IgD-negative memory B cell (primary cell): ENCODE results near the gene ARNT2. TPM values are rescaled to one million over a fixed set of nuclear protein-coding genes. Genes with fewer than 3 reads are reported as not detected.

Experiments used
- H3K27ac Mint-ChIP-seq, 3 donors: one replicate each; pipeline ENCODE4 v1.8.0; 2020 to 2022; ENCODE audit warnings: mild to moderate bottlenecking in 3 of 3, mixed read lengths in 3 of 3, moderate library complexity in 1 of 3
- H3K27me3 Mint-ChIP-seq: one replicate; pipeline ENCODE4 v1.8.0; 2021; ENCODE audit warnings: mixed read lengths
- H3K36me3 Mint-ChIP-seq: one replicate; pipeline ENCODE4 v1.8.0; 2020; ENCODE audit warnings: mild to moderate bottlenecking, mixed read lengths
- H3K4me1 Mint-ChIP-seq, 3 donors: one replicate each; pipeline ENCODE4 v1.8.0; 2020 to 2022; ENCODE audit warnings: mixed read lengths in 3 of 3, mild to moderate bottlenecking in 1 of 3
- H3K4me3 Mint-ChIP-seq, 4 donors: one replicate each; pipeline ENCODE4 v1.8.0; 2020 to 2022; ENCODE audit warnings: mild to moderate bottlenecking in 4 of 4, mixed read lengths in 4 of 4, moderate library complexity in 3 of 4
- H3K9me3 Mint-ChIP-seq, 3 donors: one replicate each; pipeline ENCODE4 v1.8.0; 2020 to 2021; ENCODE audit warnings: mixed read lengths in 3 of 3, mild to moderate bottlenecking in 1 of 3
- polyA plus RNA-seq: library from polyadenylated mRNA; unstranded; fragments of 300-500 nt; fragmentation: Illumina TruSeq; gene quantifications from one replicate; pipeline ENCODE4 v1.2.3, GENCODE V29; 2021

Gene ARNT2
- polyA plus RNA-seq, 1 donor from 2014 or later, result not detected

DNA sequence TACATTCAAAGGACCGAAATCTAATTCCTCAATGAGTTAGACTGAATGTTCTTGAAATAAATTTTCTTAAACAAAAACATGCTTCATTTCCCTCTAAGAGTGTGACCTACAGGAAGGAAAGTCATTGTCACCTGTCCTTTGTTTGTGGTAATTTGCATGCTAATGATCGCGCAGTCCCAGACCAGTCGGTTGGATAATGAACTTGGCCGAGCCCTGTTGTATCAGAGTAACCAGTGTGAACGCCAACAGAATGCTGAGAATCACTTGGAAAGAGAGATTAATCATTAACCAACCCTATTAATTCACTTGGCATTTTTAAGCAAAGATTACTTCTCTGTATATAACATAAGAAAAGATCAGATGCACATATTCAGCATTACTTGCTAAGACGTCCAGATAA, 8.1 kb upstream of the ARNT2 start:
- no peaks in the 10 kb centered on the region for H3K4me1 Mint-ChIP-seq
- no peak overlapping the region for H3K27ac Mint-ChIP-seq
- peaks cover 16% of the 10 kb centered on the region for H3K27me3 Mint-ChIP-seq
- no peaks in the 10 kb centered on the region for H3K36me3 Mint-ChIP-seq
- H3K9me3 Mint-ChIP-seq, result peaks cover 0 to 4% (median under 1%) of the 10 kb centered on the region in 3 donors
- no peak overlapping the region for H3K4me3 Mint-ChIP-seq

DNA sequence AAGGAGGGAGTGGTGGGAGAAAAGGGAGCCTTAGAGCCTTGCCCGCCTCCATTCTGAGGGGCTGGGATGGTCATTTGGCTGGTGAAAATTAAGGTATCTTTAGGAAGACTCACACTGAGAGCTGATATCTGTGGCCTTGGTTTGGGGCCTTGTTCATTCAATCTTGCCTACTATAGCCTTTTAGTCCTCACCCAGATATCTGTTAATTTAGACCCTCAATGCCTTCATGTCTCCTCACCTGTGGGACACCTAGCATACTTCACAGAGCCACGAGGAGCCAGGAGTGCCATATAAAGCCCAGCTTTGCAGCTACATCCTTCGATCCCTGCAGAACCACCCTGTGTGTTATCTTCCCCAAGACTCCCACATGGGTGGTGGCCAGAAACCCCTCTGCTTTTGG, 4.7 kb upstream of the ARNT2 start:
- Mint-ChIP-seq H3K4me1 (peaks cover 0 to 6% (median 0%) of the 10 kb centered on the region in 3 donors), H3K27ac (no peak overlapping the region), H3K27me3 (peaks cover 28% of the 10 kb centered on the region), H3K9me3 (peaks cover 0 to 4% (median 0%) of the 10 kb centered on the region in 3 donors), H3K4me3 (no peak overlapping the region), H3K36me3 (no peaks in the 10 kb centered on the region)

DNA sequence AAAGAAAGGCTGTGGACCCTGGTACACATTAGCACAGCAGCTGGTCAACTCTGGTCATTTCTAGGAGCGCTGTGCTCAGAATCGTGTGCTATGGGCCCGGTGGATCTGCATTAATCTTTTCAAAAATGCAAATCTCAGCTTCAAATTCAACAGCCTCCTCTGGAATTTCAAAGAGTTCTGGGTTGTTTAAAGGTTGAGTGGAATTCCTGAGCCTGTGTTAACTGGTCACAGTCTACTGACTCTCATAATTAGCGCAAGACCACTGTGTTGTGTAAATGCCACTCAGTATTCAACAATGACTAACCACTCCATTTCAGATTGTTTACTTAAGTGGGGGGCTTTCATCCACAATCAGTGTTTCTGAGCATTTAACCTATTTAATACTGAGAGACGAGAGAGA, 2.7 kb upstream of the ARNT2 start:
- peaks cover 0 to 4% (median 0%) of the 10 kb centered on the region in 3 donors for H3K9me3 Mint-ChIP-seq
- peaks cover 4 to 6% (median 4%) of the 10 kb centered on the region in 3 donors for H3K4me1 Mint-ChIP-seq
- no peaks in the 10 kb centered on the region for H3K36me3 Mint-ChIP-seq
- H3K27me3 Mint-ChIP-seq, result peaks cover 39% of the 10 kb centered on the region
- H3K27ac Mint-ChIP-seq, result no peak overlapping the region
- no peak overlapping the region for H3K4me3 Mint-ChIP-seq

DNA sequence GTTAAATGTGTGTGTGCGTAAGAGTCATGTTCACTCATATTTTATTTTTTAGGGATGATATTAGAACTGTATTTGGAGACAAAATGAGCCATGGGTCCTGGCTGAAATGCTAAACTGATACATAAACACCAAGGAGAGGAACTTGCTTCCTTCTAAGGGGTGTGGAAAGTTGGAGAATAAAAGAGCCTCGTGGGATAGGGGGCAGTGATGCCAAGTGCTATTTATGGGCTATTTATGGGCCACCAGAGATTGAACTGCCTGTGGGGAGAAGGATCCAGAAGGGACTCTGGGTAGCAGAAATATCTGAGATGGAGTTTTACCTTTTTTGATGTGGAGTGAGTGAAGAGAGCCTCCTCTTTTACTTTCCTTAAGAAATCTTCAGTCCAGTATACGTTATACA, 1.8 kb upstream of the ARNT2 start:
- Mint-ChIP-seq H3K36me3 (no peaks in the 10 kb centered on the region), H3K27me3 (peaks cover 39% of the 10 kb centered on the region), H3K4me3 (peak overlapping the region in 1 of 4 donors; percentile 3), H3K9me3 (peaks cover 0 to 4% (median 0%) of the 10 kb centered on the region in 3 donors), H3K27ac (no peak overlapping the region), H3K4me1 (peaks cover 4 to 6% (median 4%) of the 10 kb centered on the region in 3 donors)

DNA sequence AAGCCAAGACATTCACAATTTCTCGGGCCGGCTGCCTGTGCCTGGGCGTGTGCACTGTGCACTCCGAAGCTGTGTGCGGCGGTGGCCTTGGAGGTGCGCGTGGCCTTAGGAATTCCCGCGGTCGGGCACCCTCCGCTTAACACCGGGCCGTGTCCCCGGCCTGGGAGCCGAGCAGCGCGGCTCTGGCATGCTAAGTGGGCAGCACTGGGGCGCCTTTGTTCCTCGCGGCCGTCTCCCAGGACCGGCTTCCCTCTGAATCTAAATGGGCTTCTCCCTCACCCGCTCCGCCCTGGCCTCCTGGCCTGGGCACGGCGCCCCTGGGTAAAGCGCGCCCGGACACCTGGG, 498 bp upstream of the ARNT2 start:
- H3K9me3 Mint-ChIP-seq, result peaks cover 0 to 4% (median 0%) of the 10 kb centered on the region in 3 donors
- H3K27me3 Mint-ChIP-seq, result peaks cover 46% of the 10 kb centered on the region
- H3K36me3 Mint-ChIP-seq, result no peaks in the 10 kb centered on the region
- no peak overlapping the region for H3K27ac Mint-ChIP-seq
- peaks cover 4 to 6% (median 4%) of the 10 kb centered on the region in 3 donors for H3K4me1 Mint-ChIP-seq
- no peak overlapping the region for H3K4me3 Mint-ChIP-seq

DNA sequence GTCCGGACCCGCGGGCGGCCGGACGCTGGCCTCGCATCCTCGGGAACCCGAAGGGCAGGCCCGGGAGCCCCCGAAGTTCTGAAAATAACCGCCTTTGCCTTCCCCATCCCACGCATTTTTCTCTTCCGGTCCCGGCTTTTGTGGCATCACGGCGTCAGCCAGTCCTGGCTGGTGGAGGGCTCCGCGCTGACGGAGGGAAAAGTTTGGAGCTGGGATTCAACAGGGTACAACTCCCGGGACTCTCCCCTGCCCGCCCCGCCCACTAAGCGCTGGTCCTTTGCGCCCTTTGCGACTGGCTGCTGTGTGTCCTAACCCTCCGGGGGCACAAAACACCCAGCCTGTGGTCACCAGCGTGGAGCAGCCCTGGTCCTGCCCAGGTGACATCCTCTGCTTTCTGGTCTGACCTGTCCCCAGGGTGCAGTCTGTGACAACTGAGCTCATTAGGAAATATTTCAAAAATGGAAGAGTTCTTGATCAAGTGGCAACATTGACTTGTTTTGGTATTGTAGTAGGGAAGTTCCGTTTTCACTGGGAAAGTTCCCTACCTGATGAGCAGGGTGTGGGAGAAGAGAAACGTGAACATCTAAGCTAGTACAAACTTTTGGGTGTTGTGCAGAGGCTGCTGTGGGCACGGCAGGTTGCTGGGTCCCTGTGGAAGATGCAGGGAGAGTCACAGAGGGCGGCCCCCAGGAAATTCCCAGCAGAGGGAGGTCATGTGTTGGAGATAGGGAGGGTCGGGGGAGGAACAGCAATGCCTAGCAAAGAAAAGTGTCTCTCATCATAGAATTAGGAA, 775 bp downstream of the ARNT2 start:
- Mint-ChIP-seq H3K4me3 (peak overlapping the region in 3 of 4 donors; percentile 19 to 79 (median 31)), H3K27ac (no peak overlapping the region), H3K27me3 (peaks cover 39% of the 10 kb centered on the region), H3K9me3 (peaks cover 0 to 4% (median 0%) of the 10 kb centered on the region in 3 donors), H3K4me1 (peaks cover 4 to 6% (median 4%) of the 10 kb centered on the region in 3 donors), H3K36me3 (no peaks in the 10 kb centered on the region)

DNA sequence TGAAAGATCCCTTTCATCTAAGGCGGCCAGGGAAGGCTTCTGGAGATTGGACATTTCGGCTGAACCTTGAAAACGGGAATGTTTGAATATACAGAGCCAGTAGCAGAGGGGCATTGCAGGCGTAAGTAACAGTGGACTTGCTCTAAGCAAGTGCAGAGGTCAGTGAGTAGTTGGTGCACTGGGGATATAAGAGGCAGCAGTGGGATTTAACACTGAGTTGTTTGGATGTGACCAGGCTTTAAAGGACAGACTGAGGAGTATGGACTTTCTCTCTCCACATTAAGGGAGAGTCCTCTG, 1.3 kb downstream of the ARNT2 start:
- Mint-ChIP-seq H3K36me3 (no peaks in the 10 kb centered on the region), H3K9me3 (peaks cover 0 to under 1% (median 0%) of the 10 kb centered on the region in 3 donors), H3K4me1 (peaks cover 4 to 6% (median 4%) of the 10 kb centered on the region in 3 donors), H3K27ac (no peak overlapping the region), H3K4me3 (peak overlapping the region in 3 of 4 donors; percentile 19 to 79 (median 31)), H3K27me3 (peaks cover 36% of the 10 kb centered on the region)

DNA sequence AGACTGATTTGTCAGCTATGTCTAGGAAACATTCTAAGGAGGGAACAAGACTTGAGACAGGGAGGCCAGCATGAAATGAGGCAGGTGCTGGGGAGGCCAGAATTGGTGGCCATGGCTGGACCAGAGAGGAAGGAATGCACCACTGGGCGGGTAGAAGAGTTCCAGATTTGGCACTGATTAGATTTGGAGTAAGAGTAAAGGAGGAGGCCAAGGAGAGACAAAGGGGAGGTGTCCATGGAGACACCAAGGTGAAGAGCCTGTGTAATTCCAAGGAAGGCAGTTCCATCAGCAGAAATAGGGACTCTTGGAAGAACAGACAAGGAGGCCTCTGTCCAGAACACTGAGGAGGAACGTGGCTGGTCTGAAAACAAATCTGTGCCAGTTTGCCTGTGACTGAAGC, 1.8 kb downstream of the ARNT2 start:
- peaks cover 36% of the 10 kb centered on the region for H3K27me3 Mint-ChIP-seq
- no peak overlapping the region for H3K27ac Mint-ChIP-seq
- H3K9me3 Mint-ChIP-seq, result no peaks in the 10 kb centered on the region
- peaks cover 4 to 6% (median 4%) of the 10 kb centered on the region in 3 donors for H3K4me1 Mint-ChIP-seq
- H3K36me3 Mint-ChIP-seq, result no peaks in the 10 kb centered on the region
- no peak overlapping the region for H3K4me3 Mint-ChIP-seq

DNA sequence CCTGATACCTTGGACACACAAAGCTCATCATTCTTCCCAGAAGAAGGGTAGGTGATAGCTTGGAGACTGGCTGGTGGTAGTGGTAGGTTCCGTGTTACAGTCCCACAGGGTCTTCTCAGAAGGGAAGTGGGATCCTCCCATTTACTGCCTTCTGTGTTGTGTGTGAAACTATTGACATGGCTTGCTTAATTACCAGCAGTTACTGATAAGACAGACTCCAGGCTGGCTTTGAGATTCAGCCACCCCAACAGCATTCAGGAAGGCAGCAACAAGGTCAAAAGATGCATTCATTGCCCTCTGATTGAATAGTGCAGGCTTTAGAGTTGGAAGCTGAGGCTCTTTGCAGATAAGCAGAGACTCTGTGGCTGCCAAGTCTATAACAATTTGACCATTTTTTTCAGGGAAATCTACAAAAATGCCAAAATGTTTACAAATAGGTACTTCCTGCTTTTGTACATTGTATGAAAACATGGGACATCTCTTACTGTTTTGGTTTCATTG, 7.7 kb downstream of the ARNT2 start:
- Mint-ChIP-seq H3K9me3 (no peaks in the 10 kb centered on the region), H3K27ac (no peak overlapping the region), H3K4me1 (no peaks in the 10 kb centered on the region), H3K4me3 (no peak overlapping the region), H3K36me3 (no peaks in the 10 kb centered on the region), H3K27me3 (peaks cover 12% of the 10 kb centered on the region)

DNA sequence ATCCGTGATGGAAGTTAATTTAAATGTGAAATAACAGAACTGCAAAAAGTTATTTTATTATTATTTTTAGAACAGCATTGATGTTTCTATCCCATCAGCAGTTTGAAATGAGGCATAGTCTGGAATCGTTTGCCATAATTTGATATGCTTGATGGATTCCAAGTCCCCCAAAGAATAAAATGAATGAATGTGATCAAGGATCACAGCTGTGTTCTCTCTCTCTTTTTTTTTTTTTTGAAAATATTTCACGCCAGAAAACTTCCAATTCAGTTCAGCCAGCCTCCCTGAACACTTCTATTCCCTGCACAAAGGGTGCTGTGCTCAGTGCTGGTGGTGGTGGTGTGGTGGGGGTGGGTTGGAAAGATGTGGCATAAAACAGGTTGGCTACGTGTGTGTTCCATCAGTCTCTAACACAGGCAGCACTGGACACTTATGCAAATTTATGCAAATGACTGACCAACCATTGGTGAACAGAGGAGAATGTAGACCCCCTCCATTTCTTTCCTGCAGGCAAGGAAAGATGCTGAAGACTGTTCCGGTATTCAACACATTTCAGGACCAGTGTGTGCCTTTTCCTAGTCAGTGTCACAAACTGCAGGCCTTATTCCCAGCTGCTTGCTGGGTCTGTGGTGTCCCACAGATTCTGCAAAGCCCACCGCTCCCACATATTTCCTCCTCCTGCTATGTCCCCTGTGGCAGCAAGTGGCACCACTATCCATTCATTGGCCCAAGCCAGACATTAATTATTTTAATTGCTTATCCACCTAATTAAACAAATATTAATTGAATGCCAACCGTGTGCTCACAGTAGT, 10.6 kb downstream of the ARNT2 start:
- Mint-ChIP-seq H3K4me1 (no peaks in the 10 kb centered on the region), H3K36me3 (no peaks in the 10 kb centered on the region), H3K4me3 (no peak overlapping the region), H3K9me3 (peaks cover 0 to 2% (median 0%) of the 10 kb centered on the region in 3 donors), H3K27ac (no peak overlapping the region), H3K27me3 (peaks cover 6% of the 10 kb centered on the region)

DNA sequence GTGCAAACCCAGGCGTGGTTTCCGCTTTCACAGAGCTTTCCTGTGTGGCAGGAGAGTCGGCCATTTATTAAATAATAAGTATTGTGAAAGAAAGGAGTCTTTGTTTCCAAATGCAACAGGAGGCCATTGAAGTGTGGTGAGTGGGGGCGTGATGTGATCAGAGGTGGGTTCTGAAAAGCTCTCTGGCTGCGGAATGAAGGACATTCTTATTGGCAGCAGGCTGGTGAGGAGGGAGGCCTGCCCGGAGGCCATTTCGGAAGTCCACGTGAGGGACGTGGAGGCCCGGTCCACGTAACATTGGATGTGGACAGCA, 11.1 kb downstream of the ARNT2 start:
- no peaks in the 10 kb centered on the region for H3K36me3 Mint-ChIP-seq
- peaks cover 4% of the 10 kb centered on the region for H3K27me3 Mint-ChIP-seq
- no peak overlapping the region for H3K4me3 Mint-ChIP-seq
- no peak overlapping the region for H3K27ac Mint-ChIP-seq
- H3K9me3 Mint-ChIP-seq, result peaks cover 0 to 4% (median 0%) of the 10 kb centered on the region in 3 donors
- H3K4me1 Mint-ChIP-seq, result no peaks in the 10 kb centered on the region

DNA sequence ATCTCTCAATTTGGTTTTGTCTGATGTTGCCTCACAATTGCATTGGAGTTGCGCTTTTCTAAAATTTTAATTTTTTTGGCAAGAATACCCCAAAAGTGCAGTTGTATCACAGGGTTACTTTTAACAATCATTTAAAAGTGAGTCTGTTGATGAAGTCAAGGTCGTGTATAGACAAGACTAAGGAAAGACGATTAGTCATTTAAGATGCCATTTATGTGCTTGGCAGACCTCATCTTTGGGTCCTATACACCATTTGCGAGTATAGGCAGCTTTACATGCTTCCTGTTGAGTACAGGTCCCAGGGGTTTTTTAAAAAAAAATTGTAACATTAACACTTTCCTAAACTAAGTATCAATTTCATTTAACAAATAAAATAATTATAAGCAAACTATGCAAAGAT, 12.5 kb downstream of the ARNT2 start:
- Mint-ChIP-seq H3K9me3 (peaks cover 0 to 4% (median 2%) of the 10 kb centered on the region in 3 donors), H3K4me3 (no peak overlapping the region), H3K36me3 (no peaks in the 10 kb centered on the region), H3K27me3 (peaks cover 4% of the 10 kb centered on the region), H3K4me1 (no peaks in the 10 kb centered on the region), H3K27ac (no peak overlapping the region)

DNA sequence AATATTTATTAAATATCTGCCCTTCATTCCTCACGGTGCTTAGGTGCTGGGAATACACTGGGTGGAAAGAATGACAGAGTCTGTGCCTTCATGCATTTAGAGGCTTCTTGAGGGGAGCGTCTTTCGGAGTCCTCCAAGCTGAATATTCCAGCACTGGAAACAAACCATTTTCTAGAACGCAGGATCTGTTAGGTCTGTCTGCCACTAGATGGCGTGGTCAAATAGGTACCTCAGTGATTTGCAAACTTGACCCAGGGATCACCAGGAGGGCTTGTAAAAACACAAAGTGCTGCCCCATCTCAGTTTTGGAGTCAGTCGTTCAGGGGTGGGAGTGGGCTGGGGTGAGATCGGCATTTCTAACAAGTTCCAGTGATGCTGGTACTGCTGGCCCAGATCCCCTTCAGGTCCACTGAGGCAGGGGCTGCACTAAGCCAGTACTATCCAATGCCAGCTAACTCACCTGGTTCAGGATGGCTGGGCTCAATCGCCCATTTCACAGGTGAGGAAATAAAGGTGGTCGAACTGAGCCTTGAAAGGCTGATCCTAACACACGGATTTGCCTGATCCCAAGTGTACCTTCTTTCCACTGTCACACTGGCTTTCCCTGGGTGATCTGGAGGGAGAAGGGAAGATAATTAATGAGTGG, 14.8 kb downstream of the ARNT2 start:
- Mint-ChIP-seq H3K9me3 (peaks cover 0 to 4% (median 2%) of the 10 kb centered on the region in 3 donors), H3K27me3 (peaks cover 6% of the 10 kb centered on the region), H3K4me1 (no peaks in the 10 kb centered on the region), H3K27ac (no peak overlapping the region), H3K4me3 (no peak overlapping the region), H3K36me3 (peaks cover 2% of the 10 kb centered on the region)

DNA sequence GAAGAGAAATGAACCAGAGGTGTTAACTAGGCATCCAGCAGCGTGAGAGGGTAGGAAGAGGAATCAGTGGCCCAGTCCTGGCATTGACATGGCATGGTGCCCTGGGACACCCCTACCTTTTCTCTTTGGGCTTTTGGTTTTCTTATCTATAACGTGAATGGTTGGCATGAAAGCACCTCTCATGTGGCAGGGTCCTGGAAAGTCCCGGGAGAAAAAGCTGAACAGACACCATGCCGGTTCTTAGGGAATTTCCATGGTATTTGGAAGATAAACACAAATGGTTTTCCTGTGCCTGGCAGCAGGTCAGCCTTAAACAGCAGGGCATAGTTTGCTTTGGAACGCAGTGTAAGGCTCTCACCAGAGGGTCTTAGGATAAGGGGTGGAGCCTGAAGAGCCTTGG, 15.4 kb downstream of the ARNT2 start:
- Mint-ChIP-seq H3K36me3 (peaks cover 2% of the 10 kb centered on the region), H3K4me1 (no peaks in the 10 kb centered on the region), H3K27me3 (peaks cover 6% of the 10 kb centered on the region)

DNA sequence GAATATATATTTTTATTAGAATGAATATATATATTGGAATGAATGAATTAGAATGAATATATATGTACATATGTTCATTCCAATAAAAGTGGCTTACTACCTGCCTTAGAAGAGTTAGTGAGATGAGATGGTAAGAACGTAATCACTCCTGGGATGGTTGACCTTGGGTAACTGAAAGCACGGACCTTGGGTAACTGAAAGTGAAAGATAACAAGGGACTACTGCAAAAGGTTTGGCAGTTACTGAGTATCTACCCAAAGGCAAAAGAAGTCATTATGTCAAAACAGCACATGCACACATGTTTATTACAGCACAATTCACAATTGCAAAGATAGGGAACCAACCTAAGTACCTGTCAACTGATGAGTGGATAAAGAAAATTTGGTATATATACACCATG, 16.5 kb downstream of the ARNT2 start:
- Mint-ChIP-seq H3K36me3 (peaks cover 2% of the 10 kb centered on the region), H3K4me1 (no peaks in the 10 kb centered on the region), H3K9me3 (peaks cover 0 to 4% (median 2%) of the 10 kb centered on the region in 3 donors), H3K4me3 (no peak overlapping the region), H3K27ac (no peak overlapping the region), H3K27me3 (peaks cover 6% of the 10 kb centered on the region)

More for the DNA sequence above, 15.4 kb downstream of the ARNT2 start:
- peaks cover 0 to 4% (median 2%) of the 10 kb centered on the region in 3 donors for H3K9me3 Mint-ChIP-seq
- H3K27ac Mint-ChIP-seq, result no peak overlapping the region
- no peak overlapping the region for H3K4me3 Mint-ChIP-seq
